Measurements from ENCODE around the gene CLEC4D. TPM values are rescaled to one million over a fixed set of nuclear protein-coding genes. Genes with fewer than 3 reads are reported as not detected.
"Not testable (repeated sequence)": the region's sequence is repeated elsewhere in the genome, so short reads cannot be mapped to it uniquely, and the experiment has no call there.

The CLEC4D gene
- total RNA-seq, 1 donor from 2014 or later: 0.14 TPM

DNA sequence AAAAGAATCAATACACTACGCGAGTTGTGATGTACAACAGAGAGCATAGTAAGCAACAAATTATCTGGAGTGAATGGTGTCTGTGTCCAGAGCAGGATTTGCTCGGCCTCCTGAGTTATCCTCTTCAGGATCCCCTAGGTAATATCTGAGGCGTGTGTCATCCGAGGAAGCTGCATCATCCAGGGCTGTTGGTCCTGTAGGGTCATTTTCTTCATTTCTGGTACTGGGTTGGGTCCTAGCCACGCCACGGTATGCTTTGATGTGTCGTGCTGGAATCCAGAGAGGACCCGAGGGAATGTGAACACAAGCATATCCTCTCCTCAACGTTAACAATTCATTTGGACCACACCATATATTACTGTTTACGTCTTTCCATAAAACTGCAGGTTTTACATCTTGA lies 46.4 kb downstream of the CLEC4D start:
- TF ChIP-seq, protein P1, sequence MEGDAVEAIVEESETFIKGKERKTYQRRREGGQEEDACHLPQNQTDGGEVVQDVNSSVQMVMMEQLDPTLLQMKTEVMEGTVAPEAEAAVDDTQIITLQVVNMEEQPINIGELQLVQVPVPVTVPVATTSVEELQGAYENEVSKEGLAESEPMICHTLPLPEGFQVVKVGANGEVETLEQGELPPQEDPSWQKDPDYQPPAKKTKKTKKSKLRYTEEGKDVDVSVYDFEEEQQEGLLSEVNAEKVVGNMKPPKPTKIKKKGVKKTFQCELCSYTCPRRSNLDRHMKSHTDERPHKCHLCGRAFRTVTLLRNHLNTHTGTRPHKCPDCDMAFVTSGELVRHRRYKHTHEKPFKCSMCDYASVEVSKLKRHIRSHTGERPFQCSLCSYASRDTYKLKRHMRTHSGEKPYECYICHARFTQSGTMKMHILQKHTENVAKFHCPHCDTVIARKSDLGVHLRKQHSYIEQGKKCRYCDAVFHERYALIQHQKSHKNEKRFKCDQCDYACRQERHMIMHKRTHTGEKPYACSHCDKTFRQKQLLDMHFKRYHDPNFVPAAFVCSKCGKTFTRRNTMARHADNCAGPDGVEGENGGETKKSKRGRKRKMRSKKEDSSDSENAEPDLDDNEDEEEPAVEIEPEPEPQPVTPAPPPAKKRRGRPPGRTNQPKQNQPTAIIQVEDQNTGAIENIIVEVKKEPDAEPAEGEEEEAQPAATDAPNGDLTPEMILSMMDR (IDR thresholded peaks at IDR 0.05; ENCODE audit: unreplicated experiment): no peak
- Mint-ChIP-seq H3K9me3 (ENCODE audit: low read depth) (peaks cover 10% of the 10 kb centered on the region), H3K27ac (no peak overlapping the region), H3K4me3 (ENCODE audit: low read depth) (no peak overlapping the region), H3K27me3 (peaks cover 77% of the 10 kb centered on the region), H3K4me1 (ENCODE audit: low read depth) (peaks cover 16% of the 10 kb centered on the region), H3K36me3 (ENCODE audit: insufficient read depth) (no peaks in the 10 kb centered on the region)
- DNase-seq (ENCODE audit: low spot score, unreplicated experiment): no peak

DNA sequence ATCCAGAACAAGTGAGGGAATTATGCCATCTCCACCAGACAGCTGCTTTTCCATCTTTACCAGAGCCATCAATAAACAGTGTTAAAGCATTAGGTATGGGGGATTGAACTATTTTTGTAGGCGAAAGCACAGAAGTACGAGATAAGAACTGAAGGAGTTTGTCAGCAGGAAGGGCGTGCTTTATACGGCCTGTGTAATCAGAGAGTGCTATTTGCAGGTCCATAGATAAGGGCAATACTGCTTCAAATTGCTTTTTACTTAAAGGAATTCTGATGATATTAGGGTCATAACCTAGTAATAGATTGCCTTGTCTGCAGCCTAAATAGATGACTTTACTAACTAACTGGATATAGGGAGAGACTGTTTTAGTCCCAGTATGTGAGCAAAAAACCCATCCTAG lies 47.7 kb downstream of the CLEC4D start:
- H3K36me3 Mint-ChIP-seq (ENCODE audit: insufficient read depth): no peaks in the 10 kb centered on the region
- TF ChIP-seq, protein P1 (IDR thresholded peaks at IDR 0.05; ENCODE audit: unreplicated experiment): no peak
- no peak overlapping the region for H3K4me3 Mint-ChIP-seq (ENCODE audit: low read depth)
- H3K27ac Mint-ChIP-seq: peak overlapping the region; percentile 4
- peaks cover 77% of the 10 kb centered on the region for H3K27me3 Mint-ChIP-seq
- peaks cover 10% of the 10 kb centered on the region for H3K9me3 Mint-ChIP-seq (ENCODE audit: low read depth)
- H3K4me1 Mint-ChIP-seq (ENCODE audit: low read depth): peaks cover 16% of the 10 kb centered on the region
- DNase-seq (ENCODE audit: low spot score, unreplicated experiment): no peak

DNA sequence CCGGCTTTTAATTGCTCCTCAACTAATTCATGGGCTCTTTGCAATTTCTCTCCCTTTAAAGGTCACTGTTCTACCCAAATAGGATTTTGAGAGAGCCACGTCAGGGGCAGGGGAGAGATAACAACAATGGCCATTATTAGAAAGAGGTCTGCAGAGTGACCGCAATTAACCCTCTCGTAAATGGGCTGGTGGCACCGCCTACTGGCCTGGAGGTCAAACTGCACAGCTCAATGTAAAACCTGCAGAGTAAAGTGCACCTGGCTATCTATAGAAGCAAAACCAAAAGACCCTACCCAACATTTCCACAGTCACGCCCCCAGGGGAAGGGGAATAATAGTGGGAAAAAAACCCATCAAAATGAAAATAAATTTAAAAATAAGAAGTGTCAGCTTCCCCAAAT lies 49.0 kb downstream of the CLEC4D start:
- Mint-ChIP-seq H3K4me3 (ENCODE audit: low read depth) (no peak overlapping the region), H3K36me3 (ENCODE audit: insufficient read depth) (no peaks in the 10 kb centered on the region), H3K27me3 (peaks cover 75% of the 10 kb centered on the region), H3K9me3 (ENCODE audit: low read depth) (peaks cover 10% of the 10 kb centered on the region), H3K27ac (no peak overlapping the region), H3K4me1 (ENCODE audit: low read depth) (peaks cover 16% of the 10 kb centered on the region)
- DNase-seq (ENCODE audit: low spot score, unreplicated experiment): no peak
- TF ChIP-seq, protein P1 (IDR thresholded peaks at IDR 0.05; ENCODE audit: unreplicated experiment): peak; percentile 33

DNA sequence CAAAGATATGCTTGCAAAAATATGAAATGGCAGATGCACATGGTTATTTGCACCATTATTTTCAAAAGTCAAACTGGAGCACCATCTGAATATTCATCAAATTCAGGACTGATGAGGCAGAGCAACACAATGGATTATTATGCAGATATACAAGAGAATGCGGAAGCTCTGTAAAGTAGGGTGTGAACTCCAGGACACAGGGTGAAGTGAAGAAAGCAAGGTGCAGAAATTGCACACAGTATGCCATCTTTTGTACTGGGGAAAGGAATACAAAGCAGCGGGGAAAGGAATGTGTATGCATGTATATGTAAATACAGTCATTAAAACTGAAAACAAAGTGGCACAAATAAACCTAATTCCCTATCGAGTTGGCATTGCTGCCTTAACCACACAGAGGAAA lies 50.1 kb downstream of the CLEC4D start:
- no peak overlapping the region for H3K4me3 Mint-ChIP-seq (ENCODE audit: low read depth)
- H3K27me3 Mint-ChIP-seq: peaks cover 68% of the 10 kb centered on the region
- H3K36me3 Mint-ChIP-seq (ENCODE audit: insufficient read depth): no peaks in the 10 kb centered on the region
- H3K4me1 Mint-ChIP-seq (ENCODE audit: low read depth): peaks cover 16% of the 10 kb centered on the region
- TF ChIP-seq, protein P1 (IDR thresholded peaks at IDR 0.05; ENCODE audit: unreplicated experiment): no peak
- H3K27ac Mint-ChIP-seq: no peak overlapping the region
- no peak for DNase-seq (ENCODE audit: low spot score, unreplicated experiment)
- peaks cover 10% of the 10 kb centered on the region for H3K9me3 Mint-ChIP-seq (ENCODE audit: low read depth)

DNA sequence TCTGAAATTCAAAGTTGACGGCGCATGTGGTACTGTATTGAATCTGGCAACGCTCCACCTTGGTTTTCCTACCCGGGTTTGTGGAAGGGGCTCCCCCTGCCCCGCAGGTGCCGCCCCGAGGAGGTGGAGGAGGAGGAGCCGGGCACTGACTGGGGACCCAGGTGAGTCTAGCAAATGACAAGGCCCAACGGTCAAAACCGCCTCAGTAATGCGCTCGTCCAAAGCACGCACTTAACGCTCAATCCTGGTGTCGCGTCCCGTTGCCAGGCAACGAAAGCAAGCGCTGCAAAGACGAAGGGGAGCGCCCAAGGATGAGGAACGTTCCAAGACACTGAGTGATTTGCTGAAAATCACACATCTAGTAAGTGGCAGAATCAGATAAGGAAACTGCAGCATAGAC lies 51.4 kb downstream of the CLEC4D start:
- H3K27ac Mint-ChIP-seq: no peak overlapping the region
- no peaks in the 10 kb centered on the region for H3K36me3 Mint-ChIP-seq (ENCODE audit: insufficient read depth)
- peaks cover 13% of the 10 kb centered on the region for H3K4me1 Mint-ChIP-seq (ENCODE audit: low read depth)
- peaks cover 72% of the 10 kb centered on the region for H3K27me3 Mint-ChIP-seq
- TF ChIP-seq, protein P1 (IDR thresholded peaks at IDR 0.05; ENCODE audit: unreplicated experiment): no peak
- H3K4me3 Mint-ChIP-seq (ENCODE audit: low read depth): no peak overlapping the region
- peaks cover 13% of the 10 kb centered on the region for H3K9me3 Mint-ChIP-seq (ENCODE audit: low read depth)
- no peak for DNase-seq (ENCODE audit: low spot score, unreplicated experiment)

DNA sequence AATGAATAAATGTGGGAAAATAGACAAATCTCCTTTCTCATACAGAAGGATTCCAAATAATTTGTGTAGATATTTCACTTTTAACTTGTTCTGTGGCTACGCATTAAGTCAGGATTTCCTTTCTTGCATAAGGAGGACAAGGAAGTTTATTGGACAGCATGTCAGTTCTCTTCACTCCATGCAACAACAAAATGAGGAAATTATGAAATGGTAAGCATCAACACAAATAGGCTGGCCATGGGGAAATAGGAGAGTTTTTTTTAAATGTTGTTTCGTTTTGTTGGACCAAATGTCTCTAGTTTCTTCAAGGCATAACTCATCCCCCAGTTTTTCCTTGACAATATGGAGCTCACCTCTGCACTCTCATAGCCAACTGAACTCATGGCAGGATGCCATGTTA lies 52.7 kb downstream of the CLEC4D start:
- H3K36me3 Mint-ChIP-seq (ENCODE audit: insufficient read depth); H3K9me3 Mint-ChIP-seq (ENCODE audit: low read depth); H3K4me1 Mint-ChIP-seq (ENCODE audit: low read depth); DNase-seq (ENCODE audit: low spot score, unreplicated experiment); H3K4me3 Mint-ChIP-seq (ENCODE audit: low read depth); H3K27ac Mint-ChIP-seq: not testable (repeated sequence)
- peaks cover 63% of the 10 kb centered on the region for H3K27me3 Mint-ChIP-seq
